MM.1S (cell line): ENCODE measurements around the gene MGAT5.

ENCODE experiments used
- DNase-seq: peaks from one replicate; pipeline ENCODE4 v3.0.0-alpha.2; 2015
- H2AFZ ChIP-seq: fragments of 300-600 bp; sonication (generic); 2 replicates; pipeline ENCODE4 v1.6.0; 2016; ENCODE audit warnings: antibody characterized with exemption, low read length
- H3F3A ChIP-seq: fragments of 300-600 bp; sonication (generic); 2 replicates; pipeline ENCODE4 v1.6.1; 2016; ENCODE audit warnings: mild to moderate bottlenecking, antibody characterized with exemption, low read length, moderate library complexity, mixed read lengths; ENCODE audit not compliant: insufficient read depth
- H3K27ac ChIP-seq: fragments of 300-600 bp; sonication (generic); 2 replicates; pipeline ENCODE4 v1.5.1; 2016; ENCODE audit warnings: mild to moderate bottlenecking, low read length
- H3K27me3 ChIP-seq: fragments of 300-600 bp; sonication (generic); replicated peaks from 2 replicates; pipeline ENCODE4 v1.6.0; 2016; ENCODE audit warnings: low read length; ENCODE audit not compliant: insufficient read depth
- H3K36me3 ChIP-seq: fragments of 300-600 bp; sonication (generic); replicated peaks from 2 replicates; pipeline ENCODE4 v1.6.1; 2016; ENCODE audit warnings: mild to moderate bottlenecking, low read length, mixed read lengths; ENCODE audit not compliant: insufficient read depth
- H3K4me1 ChIP-seq: fragments of 300-600 bp; sonication (generic); 2 replicates; pipeline ENCODE4 v1.6.1; 2016; ENCODE audit warnings: low read length, mixed read lengths
- H3K4me2 ChIP-seq: fragments of 300-600 bp; sonication (generic); 2 replicates; pipeline ENCODE4 v1.6.0; 2016; ENCODE audit warnings: low read depth, low read length
- H3K4me3 ChIP-seq: fragments of 300-600 bp; sonication (generic); 2 replicates; pipeline ENCODE4 v1.5.1; 2016; ENCODE audit warnings: low read length, mixed read lengths
- H3K79me2 ChIP-seq: fragments of 300-600 bp; sonication (generic); 2 replicates; pipeline ENCODE4 v1.6.1; 2016; ENCODE audit warnings: mixed run types, low read length, mixed read lengths
- H3K9ac ChIP-seq: fragments of 300-600 bp; sonication (generic); 2 replicates; pipeline ENCODE4 v1.6.1; 2016; ENCODE audit warnings: low read length, mixed read lengths
- H3K9me2 ChIP-seq: fragments of 300-600 bp; sonication (generic); replicated peaks from 2 replicates; pipeline ENCODE4 v1.6.1; 2016; ENCODE audit warnings: mild to moderate bottlenecking, low read length, mixed read lengths; ENCODE audit not compliant: insufficient read depth
- H3K9me3 ChIP-seq: fragments of 300-600 bp; sonication (generic); replicated peaks from 2 replicates; pipeline ENCODE4 v1.6.1; 2016; ENCODE audit warnings: mild to moderate bottlenecking, low read length, mixed read lengths; ENCODE audit not compliant: insufficient read depth
- H4K20me1 ChIP-seq: fragments of 300-600 bp; sonication (generic); 2 replicates; pipeline ENCODE4 v1.6.1; 2016; ENCODE audit warnings: mild to moderate bottlenecking, low read length, moderate library complexity, mixed read lengths; ENCODE audit not compliant: insufficient read depth
- CTCF ChIP-seq: fragments of 300-600 bp; sonication (generic); IDR thresholded peaks from 2 replicates; pipeline ENCODE4 v1.5.1; 2016; ENCODE audit warnings: antibody characterized with exemption, low read length, mixed read lengths
- EZH2 ChIP-seq: fragments of 300-600 bp; sonication (generic); optimal IDR thresholded peaks from 2 replicates; pipeline ENCODE3; 2017; ENCODE audit warnings: low read depth, mild to moderate bottlenecking, antibody characterized with exemption, low read length, mixed read lengths
- EZH2phosphoT487 ChIP-seq: fragments of 300-600 bp; sonication (generic); IDR thresholded peaks from 2 replicates; pipeline ENCODE4 v1.6.1; 2018; ENCODE audit warnings: antibody characterized with exemption, low read length

MGAT5 gene

GRCh38 chr2:134385195-134385594, 131.3 kb downstream of the MGAT5 start:
- TF ChIP-seq EZH2phosphoT487 (no peak), EZH2 (no peak), CTCF (no peak)
- no peak overlapping the region for H3K4me3 ChIP-seq
- H3K9me3 ChIP-seq, result no peaks in the 10 kb centered on the region
- H3K4me1 ChIP-seq, result no peaks in the 10 kb centered on the region; the same call in 1 of the 2 replicates
- H3K9me2 ChIP-seq, result no peaks in the 10 kb centered on the region
- no peaks in the 10 kb centered on the region for H3F3A ChIP-seq
- no peak overlapping the region for H2AFZ ChIP-seq
- H3K79me2 ChIP-seq, result no peaks in the 10 kb centered on the region
- no peak overlapping the region for H3K27ac ChIP-seq
- H3K36me3 ChIP-seq, result 0 out of 2 replicates have a peak, but pooled peaks cover 2% of the 10 kb centered on the region
- H4K20me1 ChIP-seq, result no peaks in the 10 kb centered on the region
- H3K4me2 ChIP-seq, result no peak overlapping the region
- DNase-seq, result no peak
- H3K27me3 ChIP-seq, result no peaks in the 10 kb centered on the region
- H3K9ac ChIP-seq, result no peak overlapping the region

GRCh38 chr2:134386310-134386709, 132.4 kb downstream of the MGAT5 start:
- Histone ChIP-seq H3K9me3 (no peaks in the 10 kb centered on the region), H3K9me2 (no peaks in the 10 kb centered on the region), H4K20me1 (no peaks in the 10 kb centered on the region), H3K4me2 (no peak overlapping the region), H3K27ac (no peak overlapping the region), H3K4me3 (no peak overlapping the region), H3K4me1 (peaks cover 9% of the 10 kb centered on the region), H3K79me2 (no peaks in the 10 kb centered on the region), H3K9ac (no peak overlapping the region), H3F3A (peaks cover 6% of the 10 kb centered on the region), H3K36me3 (0 out of 2 replicates have a peak, but pooled peaks cover 3% of the 10 kb centered on the region), H2AFZ (no peak overlapping the region), H3K27me3 (no peaks in the 10 kb centered on the region)
- DNase-seq, result no peak
- TF ChIP-seq EZH2phosphoT487, result no peak
- TF ChIP-seq CTCF, result no peak
- TF ChIP-seq EZH2, result no peak

GRCh38 chr2:134389381-134389780, 135.5 kb downstream of the MGAT5 start:
- Histone ChIP-seq H4K20me1 (no peaks in the 10 kb centered on the region), H3K79me2 (peaks cover 20% of the 10 kb centered on the region), H3K27me3 (no peaks in the 10 kb centered on the region), H2AFZ (no peak overlapping the region), H3K9me3 (no peaks in the 10 kb centered on the region), H3K4me2 (no peak overlapping the region), H3K4me1 (peaks cover 31% of the 10 kb centered on the region), H3K4me3 (no peak overlapping the region), H3K27ac (no peak overlapping the region), H3K36me3 (0 out of 2 replicates have a peak, but pooled peaks cover 3% of the 10 kb centered on the region), H3K9me2 (no peaks in the 10 kb centered on the region), H3K9ac (no peak overlapping the region), H3F3A (peaks cover 25% of the 10 kb centered on the region)
- TF ChIP-seq EZH2phosphoT487 (no peak), EZH2 (no peak), CTCF (no peak)
- no peak for DNase-seq
